ENCODE measurements around the gene REPS1.
"Not testable (repeated sequence)": the region's sequence is repeated elsewhere in the genome, so short reads cannot be mapped to it uniquely, and the experiment has no call there.

Gene REPS1

DNA sequence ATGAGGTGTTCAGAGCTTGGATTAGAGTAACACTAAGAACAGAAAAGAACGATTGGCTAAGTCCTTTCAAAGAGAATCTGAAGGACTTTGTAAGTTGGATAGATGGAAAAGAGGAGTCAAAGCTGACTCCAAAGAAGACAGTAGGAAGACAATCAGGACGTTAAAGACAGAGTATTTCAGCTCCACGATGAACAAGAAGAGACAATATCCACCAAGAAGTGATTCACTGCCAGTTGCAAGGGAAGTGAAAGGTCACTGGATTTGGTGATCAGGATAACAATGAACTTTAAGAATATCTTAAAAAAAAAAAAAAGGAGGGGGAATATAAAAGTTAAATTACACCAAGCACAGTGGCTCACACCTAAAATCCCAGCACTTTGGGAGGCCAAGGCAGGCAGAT lies 17.9 kb downstream of the REPS1 start:
- no peak for DNase-seq

DNA sequence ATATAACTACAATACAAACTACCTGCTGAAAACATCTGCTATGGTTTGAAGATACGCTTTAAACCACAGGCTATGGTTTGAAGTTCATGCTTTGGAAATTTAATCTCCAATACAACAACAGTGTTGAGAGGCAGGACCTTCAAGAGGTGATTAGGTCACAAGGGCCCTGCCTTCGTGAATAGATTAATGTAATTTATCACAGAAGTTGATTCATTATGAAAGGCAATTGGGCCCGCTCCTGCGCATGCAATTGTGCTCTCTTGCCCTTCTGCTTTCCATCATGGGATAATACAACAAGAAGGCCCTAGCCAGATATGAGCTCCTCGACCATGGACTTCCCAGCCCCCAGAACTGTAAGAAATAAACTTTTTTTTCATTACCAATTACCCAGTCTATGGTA lies 21.2 kb downstream of the REPS1 start:
- DNase-seq, result no peak

DNA sequence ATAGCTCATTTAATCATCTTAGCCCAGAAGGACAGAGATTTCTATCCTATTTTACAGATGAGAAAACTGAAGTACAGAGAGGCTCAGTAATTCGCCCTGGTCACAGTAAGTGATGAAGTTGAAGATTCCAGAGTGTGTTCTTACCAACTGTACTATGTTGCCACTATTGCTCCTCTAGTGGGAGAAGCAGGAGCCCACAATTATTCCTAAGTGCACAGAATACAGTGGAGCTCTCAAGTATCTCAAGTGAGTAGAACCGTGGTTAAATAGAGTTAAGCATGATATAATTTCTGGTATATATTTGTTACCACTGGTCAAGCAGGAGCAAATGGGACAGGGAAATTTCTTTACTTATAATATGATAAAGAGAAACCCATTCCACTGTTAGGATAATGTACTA lies 22.1 kb downstream of the REPS1 start:
- DNase-seq, result no peak

DNA sequence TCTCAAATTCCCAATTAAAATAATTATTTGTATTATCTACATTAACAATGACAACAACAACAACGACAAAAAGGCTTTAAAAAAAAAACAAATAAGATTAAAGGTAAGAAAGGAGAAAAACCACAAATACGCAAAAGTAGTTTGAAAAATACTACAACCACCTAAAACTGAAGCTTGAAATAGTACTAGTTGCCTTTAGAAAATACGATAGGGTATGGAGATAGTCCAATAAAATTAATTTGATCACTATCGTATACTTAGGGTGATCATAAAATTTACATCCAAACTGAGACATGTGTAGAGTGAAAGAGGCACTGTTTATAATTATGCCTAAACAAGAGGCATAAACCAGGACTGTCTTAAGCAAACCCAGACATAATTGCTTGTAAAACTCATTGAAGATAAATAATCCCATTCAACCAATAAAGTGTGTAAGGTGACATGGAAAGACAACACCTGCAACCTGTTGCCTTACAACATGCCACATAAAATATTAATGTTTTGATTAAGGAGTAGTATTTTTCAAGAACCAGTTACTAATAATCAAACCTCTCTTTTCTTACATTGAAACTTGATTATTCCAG lies 22.7 kb downstream of the REPS1 start:
- DNase-seq, result no peak

DNA sequence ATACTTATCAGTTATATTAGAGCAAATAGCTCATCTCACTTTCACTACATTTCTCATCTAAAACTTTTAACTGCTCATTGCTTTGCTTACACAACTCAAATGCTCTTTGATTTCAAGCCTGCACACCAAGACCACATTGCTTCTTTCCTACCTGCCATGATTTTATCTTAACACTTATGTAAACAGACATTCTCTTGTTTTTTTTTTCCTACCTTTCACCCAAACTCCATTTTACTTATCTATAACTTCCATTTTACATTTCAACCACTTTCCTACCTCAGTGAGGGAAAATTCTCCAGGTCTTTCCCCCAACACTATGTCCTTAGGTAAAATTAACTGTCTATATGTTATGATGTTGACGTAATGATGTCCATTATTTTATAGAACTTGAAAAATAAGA lies 24.0 kb downstream of the REPS1 start:
- no peak for DNase-seq

DNA sequence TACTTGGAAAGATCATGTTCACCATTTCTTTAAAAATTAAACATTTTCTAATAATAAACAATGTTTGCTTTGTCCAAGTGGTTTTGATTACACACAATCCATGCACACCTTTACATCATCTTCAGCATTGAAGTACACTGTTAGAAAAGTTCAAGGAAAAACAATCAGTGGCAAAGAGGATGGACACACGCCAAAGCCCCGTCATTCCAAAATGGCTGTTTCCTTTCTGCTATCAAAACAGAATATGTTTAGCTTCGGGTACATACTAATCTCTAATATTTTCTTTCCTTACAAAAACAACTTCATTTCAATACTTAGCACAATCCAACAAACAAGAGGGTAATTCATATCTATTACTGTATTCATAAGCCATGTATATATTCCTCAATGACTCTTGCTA lies 24.5 kb downstream of the REPS1 start:
- DNase-seq, result no peak

DNA sequence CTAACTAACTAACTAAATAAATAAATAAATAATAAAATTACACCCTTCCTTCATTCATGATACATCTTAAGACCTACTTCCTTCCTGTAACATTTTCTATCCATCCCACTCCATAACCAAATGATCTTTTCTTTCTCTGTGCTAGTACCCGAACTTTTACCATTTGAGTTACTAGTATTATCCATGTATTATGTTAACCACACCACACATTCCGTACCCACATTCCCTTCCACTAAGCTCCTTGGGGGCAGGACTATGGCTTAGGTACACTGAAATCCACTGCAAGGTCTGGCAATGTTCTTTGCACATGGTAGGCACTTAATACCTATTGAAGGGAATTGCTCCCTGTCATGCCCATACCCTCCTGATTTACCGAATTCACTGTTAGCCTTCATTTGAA lies 24.9 kb downstream of the REPS1 start:
- no peak for DNase-seq

DNA sequence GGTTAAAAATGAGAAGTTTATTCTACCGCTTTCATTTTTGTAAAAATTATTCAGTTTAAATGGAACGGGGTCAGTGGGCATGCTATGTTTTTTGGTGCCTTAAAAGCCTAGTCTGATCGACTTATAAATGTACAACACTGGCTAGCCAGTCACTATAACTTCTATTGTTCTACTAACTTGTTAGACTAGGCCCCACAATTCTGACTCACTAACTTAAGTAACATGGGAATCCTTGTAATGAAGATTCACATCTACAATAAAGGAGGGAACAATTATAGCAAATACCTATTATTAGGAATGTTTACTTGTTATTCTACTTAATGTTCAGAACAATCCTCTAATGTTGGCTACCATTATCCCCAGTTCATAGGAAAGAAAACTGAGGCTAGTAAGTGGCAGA lies 28.5 kb downstream of the REPS1 start:
- no peak for DNase-seq

DNA sequence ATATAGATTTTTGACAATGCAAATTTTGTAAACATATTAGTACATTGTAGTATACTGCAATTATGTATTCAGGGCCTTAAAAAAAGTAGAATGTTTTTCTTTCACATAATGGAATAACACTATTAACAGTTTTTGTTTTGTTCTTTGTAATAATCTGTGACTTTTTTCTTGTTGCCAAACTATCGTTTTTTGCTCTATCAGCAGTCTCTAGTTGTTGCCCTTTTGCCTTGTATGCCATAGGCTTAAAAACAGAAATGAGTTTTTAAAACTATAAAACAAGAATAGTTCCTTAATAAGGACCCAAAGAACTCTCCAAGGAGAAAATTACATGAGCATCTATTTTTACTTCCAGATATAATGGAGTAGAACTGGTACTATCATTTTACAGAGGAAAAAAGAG lies 29.5 kb downstream of the REPS1 start:
- DNase-seq, result no peak

DNA sequence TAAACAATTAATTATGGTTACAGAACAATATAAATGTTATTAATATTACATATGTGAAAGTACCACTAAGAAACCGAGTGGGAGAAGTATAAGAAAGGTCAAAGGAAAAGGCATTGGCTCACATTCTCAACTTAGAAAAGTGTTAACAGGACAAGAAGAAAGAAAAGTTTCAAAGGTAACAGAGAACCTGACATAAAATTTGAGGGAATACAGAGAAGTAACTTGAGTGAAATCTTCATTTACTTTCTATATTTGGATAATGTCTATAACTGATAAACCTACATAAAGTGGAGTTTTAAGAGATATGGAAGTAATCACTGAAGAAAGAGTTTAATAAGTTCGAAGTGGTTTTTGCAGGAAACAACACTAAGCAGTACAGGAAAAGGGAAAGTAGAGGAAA lies 30.1 kb downstream of the REPS1 start:
- no peak for DNase-seq

DNA sequence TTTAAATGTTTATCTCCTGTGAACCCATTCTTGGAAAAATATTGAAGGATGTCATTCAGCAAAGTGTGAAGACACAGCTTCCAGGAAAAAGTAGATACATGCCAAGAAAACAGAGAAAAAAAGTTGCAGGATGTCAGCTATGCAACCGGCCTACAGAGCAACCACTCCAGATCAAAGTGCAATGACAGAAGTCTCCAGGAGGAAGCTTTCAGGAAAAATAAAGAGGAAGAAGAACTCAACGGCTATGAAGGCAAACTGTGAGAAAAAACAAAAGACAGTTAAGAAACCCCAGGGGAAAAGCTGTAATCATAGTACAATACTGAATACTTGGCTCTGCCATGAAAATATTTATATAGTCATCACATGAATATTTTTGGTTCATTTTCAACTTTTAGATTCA lies 30.6 kb downstream of the REPS1 start:
- no peak for DNase-seq

DNA sequence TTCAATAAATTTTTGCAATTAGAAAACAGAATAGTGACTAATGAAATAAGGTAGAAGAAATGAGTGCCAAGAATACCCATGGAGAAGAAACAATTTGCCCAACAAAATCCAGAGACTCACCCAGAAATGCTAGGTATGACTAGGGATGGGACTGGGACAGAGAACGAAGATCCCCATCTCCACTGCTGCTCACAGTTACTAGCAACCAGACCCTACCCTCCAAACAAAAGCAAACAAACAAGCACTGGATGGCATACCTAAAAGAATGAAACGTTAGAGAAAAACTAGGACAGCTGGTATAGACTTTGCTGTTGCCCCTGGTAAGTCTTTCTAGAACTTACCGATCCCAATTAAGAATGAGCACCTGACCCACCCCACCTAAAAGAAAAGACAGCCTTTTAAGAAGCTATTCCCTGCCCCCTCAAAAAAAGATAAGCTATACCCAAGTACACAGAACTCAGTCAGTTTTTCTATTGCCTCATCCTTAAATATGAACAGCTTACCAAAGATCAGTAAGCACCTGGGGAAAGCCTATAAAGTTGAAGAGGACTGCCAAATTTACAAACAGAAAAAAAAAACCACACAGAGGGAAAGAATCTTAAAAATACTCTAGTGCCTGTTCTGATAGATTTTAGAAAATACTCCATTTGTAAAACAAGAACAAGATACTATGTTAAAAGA lies 31.7 kb downstream of the REPS1 start:
- no peak for DNase-seq

DNA sequence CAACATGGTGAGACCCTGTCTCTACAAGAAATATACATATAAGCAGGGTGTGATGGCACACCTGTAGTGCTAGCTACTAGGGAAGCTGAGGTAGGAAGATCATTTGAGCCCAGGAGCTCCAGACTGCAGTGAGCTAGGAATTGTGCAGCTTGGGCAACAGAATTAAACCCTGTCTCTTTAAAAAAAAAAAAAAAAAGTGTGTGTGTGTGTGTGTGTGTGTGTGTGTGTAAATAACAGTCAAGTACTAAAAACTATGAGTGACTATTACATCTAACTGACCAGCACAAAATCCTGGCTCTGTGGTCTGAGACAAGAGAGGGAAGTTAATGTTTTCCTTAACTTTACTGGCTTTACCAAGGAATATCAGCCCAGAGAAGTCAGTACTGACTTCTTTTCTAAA lies 32.8 kb downstream of the REPS1 start:
- DNase-seq, result no peak

DNA sequence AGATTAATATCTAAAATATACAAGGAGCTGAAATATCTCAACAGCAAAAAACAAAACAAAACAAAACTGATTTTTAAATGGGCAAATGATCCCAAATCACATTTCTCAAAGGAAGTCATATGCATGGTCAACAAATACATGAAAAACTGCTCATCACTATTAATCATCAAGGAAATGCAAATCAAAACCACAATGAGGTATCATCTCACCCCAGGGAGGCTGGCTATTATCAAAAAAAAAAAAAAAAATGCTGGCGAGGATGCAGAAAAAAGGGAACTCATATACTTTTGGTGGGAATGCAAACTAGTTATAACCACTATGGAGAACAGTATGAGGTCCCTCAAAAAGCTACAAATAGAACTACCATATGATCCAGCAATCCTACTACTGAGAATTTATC lies 34.6 kb downstream of the REPS1 start:
- DNase-seq, result no peak

DNA sequence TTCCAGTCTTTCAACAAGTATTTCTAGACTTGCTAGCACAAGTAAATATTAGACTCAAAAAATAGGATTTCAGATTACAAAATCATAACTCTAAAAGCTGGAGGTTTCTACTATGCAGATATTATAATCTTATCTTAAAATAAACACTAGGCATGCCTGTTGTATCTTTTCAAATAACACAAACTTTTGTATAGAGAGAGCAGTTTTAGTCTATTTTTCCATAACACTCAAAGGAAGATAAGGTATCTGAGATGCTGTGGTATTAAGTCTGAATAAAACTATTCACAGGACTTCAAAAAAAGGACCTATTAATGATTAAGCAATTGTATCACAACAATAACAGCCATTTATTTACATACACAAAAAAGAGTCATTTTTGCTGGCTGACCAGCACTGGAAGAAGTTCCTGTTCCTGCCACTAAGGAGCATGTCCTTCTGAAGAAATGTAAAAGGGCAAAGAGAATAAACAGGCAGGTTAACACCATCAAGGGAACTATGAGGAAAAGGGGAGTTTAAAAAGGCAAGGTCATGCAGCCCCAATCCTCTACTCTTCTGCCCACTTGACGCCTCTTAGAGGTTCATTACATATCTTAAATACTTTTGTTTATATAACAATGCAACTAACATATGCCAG lies 39.4 kb downstream of the REPS1 start:
- no peak for DNase-seq

DNA sequence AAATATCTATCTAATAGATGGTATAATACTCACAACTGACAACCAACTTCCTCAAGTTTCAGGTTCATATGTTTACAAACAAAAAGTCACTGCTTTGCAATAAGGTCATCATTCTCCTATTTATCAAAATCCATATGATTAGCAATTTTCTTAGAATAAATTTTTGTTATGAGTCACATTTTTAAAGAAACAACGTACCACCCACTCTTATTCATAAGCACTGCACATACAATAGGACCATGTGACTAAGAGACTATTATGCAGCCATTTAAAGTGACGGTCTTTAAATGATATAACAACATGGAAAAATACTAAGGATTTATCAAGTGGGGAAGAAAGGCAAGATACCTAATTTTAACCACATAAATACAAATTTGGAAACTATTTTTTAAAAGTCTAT lies 40.0 kb downstream of the REPS1 start:
- DNase-seq, result no peak

DNA sequence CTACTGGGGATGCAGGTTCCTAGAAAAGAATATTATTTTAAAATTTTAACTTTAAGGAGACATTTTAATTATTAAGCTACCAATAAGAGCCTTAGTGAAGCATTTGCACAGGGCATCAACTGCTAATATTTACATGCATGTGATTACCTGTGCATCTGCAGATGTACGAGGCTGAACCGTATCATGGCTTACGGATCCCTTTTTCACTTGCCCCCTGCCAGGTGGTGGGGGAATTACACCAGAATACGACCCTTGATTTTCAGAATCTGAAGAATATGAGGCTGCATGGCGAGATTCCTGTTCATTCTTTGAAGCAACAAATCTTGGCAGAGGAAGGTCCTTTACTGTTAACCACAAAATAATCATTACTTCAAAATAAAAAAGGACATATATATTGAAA lies 42.7 kb downstream of the REPS1 start:
- no peak for DNase-seq

DNA sequence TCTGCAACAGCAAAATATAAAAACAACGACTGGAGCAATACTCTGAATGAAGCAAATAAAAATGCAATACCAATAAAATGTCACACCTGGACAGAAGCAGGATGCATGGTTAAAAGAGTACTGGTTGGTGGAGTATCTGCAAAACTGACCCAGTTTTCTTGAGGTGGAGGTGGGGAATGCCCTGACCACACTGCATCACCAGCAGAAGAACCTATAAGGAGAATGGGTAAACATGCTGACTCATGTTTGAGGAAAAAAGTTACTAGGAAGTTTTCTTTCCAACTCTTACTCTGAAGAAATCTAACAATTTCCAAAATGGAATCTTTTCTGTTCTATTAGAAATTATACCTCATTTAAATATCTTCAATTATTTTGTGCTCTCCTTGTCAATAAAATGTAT lies 43.6 kb downstream of the REPS1 start:
- DNase-seq, result peak; percentile 58

DNA sequence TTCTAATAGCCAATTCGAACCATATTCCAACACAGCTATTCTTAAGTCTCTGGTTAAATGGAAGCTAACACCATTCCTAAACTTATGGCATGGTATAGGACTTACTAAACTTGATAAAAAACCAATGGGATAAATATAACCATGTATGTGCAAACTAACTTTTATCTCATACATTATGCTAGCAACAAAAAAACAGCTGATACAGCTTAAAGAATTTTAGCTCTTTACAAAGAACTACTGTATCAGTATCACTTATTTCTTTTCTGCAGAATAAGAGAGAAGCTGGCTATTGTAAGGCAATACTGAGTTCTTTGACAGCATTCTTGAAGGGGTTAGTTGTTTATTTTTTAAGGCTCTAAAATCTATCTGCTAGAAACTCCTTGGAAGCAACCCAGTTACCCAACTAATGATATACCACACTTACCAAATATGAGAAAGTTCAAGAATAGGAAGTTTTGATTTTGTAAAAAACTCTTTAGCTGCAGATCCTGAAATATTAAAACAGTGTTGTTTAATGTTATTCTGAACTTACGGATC lies 44.9 kb downstream of the REPS1 start:
- DNase-seq, result no peak

DNA sequence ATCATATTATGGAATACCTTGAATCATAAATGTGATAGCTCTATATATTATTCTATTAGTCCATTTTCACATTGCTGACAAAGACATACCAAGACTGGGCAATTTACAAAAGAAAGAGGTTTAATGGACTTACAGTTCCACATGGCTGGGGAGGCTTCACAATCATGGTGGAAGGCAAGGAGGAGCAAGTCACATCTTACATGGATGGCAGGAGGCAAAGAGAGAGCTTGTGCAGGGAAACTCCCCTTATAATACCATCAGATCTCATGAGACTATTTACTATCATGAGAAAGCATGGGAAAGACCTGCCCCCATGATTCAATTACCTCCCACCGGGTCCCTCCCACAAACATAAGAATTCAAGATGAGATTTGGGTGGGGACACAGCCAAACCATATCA lies 51.2 kb downstream of the REPS1 start:
- not testable (repeated sequence) for DNase-seq

DNA sequence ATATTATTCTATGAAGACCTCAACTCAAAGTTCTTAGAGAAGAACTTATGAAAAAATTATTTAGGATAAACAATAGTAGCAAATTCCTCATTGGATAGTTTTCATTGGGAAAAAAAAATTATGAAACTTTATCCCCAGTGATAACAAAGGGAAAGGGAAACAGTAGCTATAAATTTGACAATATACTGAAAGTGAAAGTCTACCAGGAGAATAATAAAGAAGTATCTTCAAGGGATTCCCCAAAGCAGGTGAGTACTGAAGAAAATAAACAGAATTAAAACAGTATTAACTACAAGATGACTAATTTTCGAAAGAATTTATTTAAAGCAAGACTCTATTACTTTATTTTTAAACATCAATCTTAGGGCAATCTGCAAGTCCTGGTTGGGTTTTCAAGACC lies 56.4 kb downstream of the REPS1 start:
- DNase-seq, result no peak

DNA sequence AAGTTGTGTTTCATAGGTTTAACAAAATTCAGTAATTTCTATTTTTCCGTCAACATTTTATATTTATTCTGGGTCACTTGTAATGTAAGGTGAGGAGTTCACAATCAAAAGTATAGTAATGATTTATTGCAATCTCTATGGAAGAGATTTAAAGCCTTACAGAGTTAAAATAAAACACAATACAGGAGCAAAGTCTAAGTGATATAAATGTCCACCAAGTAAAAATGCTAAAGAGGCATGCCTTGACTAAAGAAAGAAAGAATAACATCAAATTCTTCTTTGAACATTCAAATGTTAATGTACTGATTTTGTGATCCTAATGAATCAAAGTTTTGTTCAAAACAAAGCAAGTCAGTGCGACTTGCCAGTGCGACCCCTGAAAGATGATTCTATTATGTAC lies 61.5 kb downstream of the REPS1 start:
- no peak for DNase-seq

DNA sequence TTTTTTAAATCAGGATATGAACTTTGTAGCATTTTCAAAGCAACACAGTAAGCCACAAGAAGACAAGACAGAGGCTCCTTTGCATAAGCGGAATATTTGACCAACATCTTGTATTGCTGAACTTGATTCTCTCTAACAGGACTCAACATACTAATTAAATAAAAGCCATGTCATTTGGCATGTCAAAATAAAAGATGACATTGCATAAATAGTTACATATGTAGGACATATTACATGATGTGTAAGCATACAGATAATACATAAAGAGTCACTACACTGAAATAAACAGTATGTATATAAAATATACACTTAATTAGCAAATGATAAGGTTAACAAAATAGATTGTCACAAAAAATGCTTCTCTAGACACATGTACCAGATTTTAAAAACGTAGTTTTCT lies 62.2 kb downstream of the REPS1 start:
- DNase-seq, result no peak

DNA sequence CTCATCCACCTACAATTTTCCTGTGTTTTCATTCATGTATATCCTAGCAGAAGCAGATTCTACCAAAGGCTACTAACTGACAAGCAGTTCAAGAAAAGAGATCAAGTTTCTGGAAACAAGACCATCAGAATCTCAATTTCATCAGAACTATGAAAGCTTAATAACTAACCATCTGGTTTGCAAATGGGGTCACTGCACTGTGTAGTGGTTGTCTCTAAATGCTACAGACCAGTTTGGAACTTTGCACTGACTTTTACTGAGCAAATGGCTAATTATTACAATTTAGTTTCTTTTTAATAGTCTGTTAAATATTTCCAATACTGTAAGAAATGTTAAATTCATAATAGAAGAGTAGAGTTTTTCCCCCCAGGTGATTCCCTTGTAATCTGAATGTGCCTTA lies 64.5 kb downstream of the REPS1 start:
- DNase-seq, result no peak

DNA sequence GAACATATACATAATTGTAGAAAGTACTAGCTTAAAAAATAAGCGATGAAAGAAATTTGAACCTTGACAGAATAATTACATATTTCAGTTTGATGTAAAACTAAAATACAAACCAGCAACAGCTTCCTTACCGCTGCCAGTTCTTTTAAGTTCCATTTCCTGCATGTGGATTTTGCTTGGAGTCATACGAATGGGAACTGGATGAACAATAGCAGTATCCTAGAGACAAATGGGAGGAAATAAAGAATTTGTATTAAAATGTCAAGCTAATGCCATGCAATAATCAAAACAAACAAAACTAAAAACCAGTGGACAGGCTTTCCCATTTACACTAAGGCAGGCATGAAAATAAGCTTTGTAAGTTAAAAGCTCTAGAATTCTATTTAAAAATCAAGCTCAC lies 67.1 kb downstream of the REPS1 start:
- DNase-seq, result no peak

All from kidney glomerular epithelial cell (primary cell).